ENCODE data around the gene ARV1. TPM values are rescaled to one million over a fixed set of nuclear protein-coding genes. Genes with fewer than 3 reads are reported as not detected.
"Not testable (repeated sequence)": the region's sequence is repeated elsewhere in the genome, so short reads cannot be mapped to it uniquely, and the experiment has no call there.

The ARV1 gene
- total and polyA plus RNA-seq, 7 donors: 15.5 to 32.1 (median 20.4) TPM

- intact Hi-C loops (cut with DNase I): no loop called here
- Histone ChIP-seq H3K4me3 (no peak overlapping the region), H3K27ac (no peak overlapping the region), H3K36me3 (no peaks in the 10 kb centered on the region), H3K27me3 (no peaks in the 10 kb centered on the region), H3K9me3 (no peaks in the 10 kb centered on the region), H3K4me1 (peaks cover 0 to 4% (median 0%) of the 10 kb centered on the region in 4 donors)
- TF ChIP-seq CTCF (IDR thresholded peaks at IDR 0.05) (no peak), POLR2AphosphoS5 (IDR thresholded peaks at IDR 0.05) (no peak), EP300 (IDR thresholded peaks at IDR 0.05) (no peak), POLR2A (IDR thresholded peaks at IDR 0.05) (no peak)
- no peak for DNase-seq
- WGBS, 2 donors: 92 to 94% methylated on average over 9 of the region's 9 CpGs
Measured at GRCh38 chr1:231023150-231023549, 44.3 kb downstream of the ARV1 start.

- Histone ChIP-seq H3K36me3 (no peaks in the 10 kb centered on the region), H3K27ac (no peak overlapping the region), H3K9me3 (no peaks in the 10 kb centered on the region), H3K27me3 (no peaks in the 10 kb centered on the region), H3K4me3 (no peak overlapping the region), H3K4me1 (no peaks in the 10 kb centered on the region)
- no peak for DNase-seq
- intact Hi-C loops (cut with DNase I): no loop called here
- TF ChIP-seq POLR2A (IDR thresholded peaks at IDR 0.05) (no peak), EP300 (IDR thresholded peaks at IDR 0.05) (no peak), CTCF (IDR thresholded peaks at IDR 0.05) (no peak), POLR2AphosphoS5 (IDR thresholded peaks at IDR 0.05) (no peak)
- 91 to 92% methylated on average over 6 of the region's 6 CpGs for WGBS, 2 donors
Measured at GRCh38 chr1:231026576-231026975, 47.7 kb downstream of the ARV1 start.

DNA sequence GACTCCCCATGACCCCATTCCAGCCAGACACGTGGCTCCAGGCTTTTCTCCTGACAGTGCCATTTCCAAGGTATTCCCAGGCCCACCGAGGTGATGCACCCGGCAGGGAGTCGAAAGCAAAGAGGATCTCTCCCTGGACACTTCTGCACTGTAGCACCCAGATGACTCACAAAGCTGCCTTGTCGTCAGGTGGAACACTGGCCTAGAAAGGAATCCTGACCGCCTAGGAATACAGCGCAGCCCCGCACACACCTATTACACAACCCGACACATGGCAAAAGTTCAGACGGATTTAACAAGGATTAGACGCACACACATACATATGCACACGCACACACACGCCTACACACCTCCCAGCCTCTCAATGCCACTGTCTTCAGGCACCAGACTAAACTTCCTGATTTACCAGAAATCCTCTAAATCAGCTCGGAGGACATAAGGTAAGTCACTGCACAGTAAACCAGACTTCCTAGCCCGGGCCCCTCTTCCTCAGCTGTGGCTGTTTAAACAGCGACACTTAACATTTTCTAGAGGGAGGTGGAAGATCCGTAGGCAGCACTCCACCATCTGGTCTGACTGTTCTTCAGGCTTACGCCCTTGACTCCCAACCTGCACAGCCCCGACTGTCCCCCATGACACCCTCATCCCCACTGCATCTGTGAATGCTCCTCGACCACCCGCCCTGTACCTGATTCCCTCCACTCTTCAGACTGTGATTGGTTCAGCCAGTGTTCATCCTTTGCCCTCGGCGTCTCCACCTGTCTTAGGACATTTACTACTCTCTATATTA, 48.4 kb downstream of the ARV1 start:
- Histone ChIP-seq H3K4me3 (no peak overlapping the region), H3K36me3 (no peaks in the 10 kb centered on the region), H3K4me1 (no peaks in the 10 kb centered on the region), H3K27ac (no peak overlapping the region), H3K27me3 (no peaks in the 10 kb centered on the region), H3K9me3 (no peaks in the 10 kb centered on the region)
- DNase-seq: no peak
- TF ChIP-seq CTCF (IDR thresholded peaks at IDR 0.05): no peak
- no peak for TF ChIP-seq EP300 (IDR thresholded peaks at IDR 0.05)
- no peak for TF ChIP-seq POLR2A (IDR thresholded peaks at IDR 0.05)
- intact Hi-C loops (cut with DNase I): no loop called here
- WGBS, 2 donors: 81 to 87% methylated on average over 23 of the region's 23 CpGs

GRCh38 chr1:231027971-231028370, 49.1 kb downstream of the ARV1 start:
- no peak for DNase-seq
- H3K36me3 ChIP-seq: no peaks in the 10 kb centered on the region
- no peak for TF ChIP-seq EP300 (IDR thresholded peaks at IDR 0.05)
- no peak for TF ChIP-seq CTCF (IDR thresholded peaks at IDR 0.05)
- TF ChIP-seq POLR2A (IDR thresholded peaks at IDR 0.05): no peak
- no peak for TF ChIP-seq POLR2AphosphoS5 (IDR thresholded peaks at IDR 0.05)
- H3K4me1 ChIP-seq: no peaks in the 10 kb centered on the region
- intact Hi-C loops (cut with DNase I): no loop called here
- no peaks in the 10 kb centered on the region for H3K9me3 ChIP-seq
- peaks cover 0 to 3% (median 0%) of the 10 kb centered on the region in 3 donors for H3K27me3 ChIP-seq
- no peak overlapping the region for H3K27ac ChIP-seq
- H3K4me3 ChIP-seq: no peak overlapping the region
- WGBS, 2 donors: 93 to 97% methylated on average over 10 of the region's 10 CpGs

- intact Hi-C loops (cut with DNase I): no loop called here
- no peak overlapping the region for H3K27ac ChIP-seq
- H3K4me1 ChIP-seq: no peaks in the 10 kb centered on the region
- no peak overlapping the region for H3K4me3 ChIP-seq
- no peak for DNase-seq
- H3K36me3 ChIP-seq: no peaks in the 10 kb centered on the region
- no peaks in the 10 kb centered on the region for H3K9me3 ChIP-seq
- 51 to 90% methylated on average over 7 of the region's 7 CpGs for WGBS, 2 donors
- H3K27me3 ChIP-seq: peaks cover 0 to 8% (median 0%) of the 10 kb centered on the region in 3 donors
- TF ChIP-seq CTCF (IDR thresholded peaks at IDR 0.05): no peak
- no peak for TF ChIP-seq EP300 (IDR thresholded peaks at IDR 0.05)
- TF ChIP-seq POLR2A (IDR thresholded peaks at IDR 0.05): no peak
- TF ChIP-seq POLR2AphosphoS5 (IDR thresholded peaks at IDR 0.05): no peak
Measured at GRCh38 chr1:231028682-231029081, 49.8 kb downstream of the ARV1 start.

- DNase-seq; H3K36me3 ChIP-seq; H3K9me3 ChIP-seq; H3K27ac ChIP-seq; intact Hi-C loops (cut with DNase I); H3K4me1 ChIP-seq; H3K27me3 ChIP-seq; H3K4me3 ChIP-seq: not testable (repeated sequence)
- WGBS, 2 donors: 96% methylated on average over 4 of the region's 4 CpGs
Measured at GRCh38 chr1:231029247-231029646, 50.4 kb downstream of the ARV1 start.
